Stomach (tissue), 9 donors: ENCODE data around the gene CST5. TPM values are rescaled to one million over a fixed set of nuclear protein-coding genes. Genes with fewer than 3 reads are reported as not detected.
"Not testable (repeated sequence)": the region's sequence is repeated elsewhere in the genome, so short reads cannot be mapped to it uniquely, and the experiment has no call there.

Source experiments
- DNase-seq, 2 donors: peaks; one replicate each; pipeline versions ENCODE4 v3.0.0 to v3.0.0-alpha.2; 2013 to 2019
- H3K27ac ChIP-seq, 5 donors: fragments of 200-600 bp in 4 of 5; sonication (generic) in 4 of 5; one replicate each; pipeline ENCODE4 v1.5.1; 2013 to 2019; ENCODE audit warnings: mild to moderate bottlenecking in 1 of 5, moderate library complexity in 1 of 5
- H3K27me3 ChIP-seq, 3 donors: fragments of 200-600 bp; sonication (generic); one replicate each; pipeline ENCODE4 v1.5.1; 2017 to 2019; ENCODE audit warnings: mixed run types in 1 of 3
- H3K36me3 ChIP-seq, 4 donors: fragments of 200-600 bp; sonication (generic); 1 replicate in 3 of 4; 2 replicates in 1 of 4; pipeline ENCODE4 v1.5.1; 2016 to 2019
- H3K4me1 ChIP-seq, 4 donors: fragments of 200-600 bp; sonication (generic); one replicate each; pipeline ENCODE4 v1.5.1; 2016 to 2019
- H3K4me3 ChIP-seq, 4 donors: fragments of 200-600 bp; sonication (generic) in 3 of 4; one replicate each; pipeline ENCODE4 v1.5.1; 2016 to 2019; ENCODE audit warnings: mild to moderate bottlenecking in 1 of 4
- H3K9me3 ChIP-seq, 4 donors: fragments of 200-600 bp; sonication (generic); one replicate each; pipeline ENCODE4 v1.5.1; 2016 to 2019
- CTCF ChIP-seq, 7 experiments: fragments of 450-650 bp in 4 of 7; fragments of 200-600 bp in 3 of 7; sonication (generic) in 3 of 7; IDR thresholded peaks; one replicate each; pipeline ENCODE4 v1.5.1; 2016 to 2019; ENCODE audit warnings: antibody characterized with exemption in 7 of 7, control low read depth in 2 of 7, mild to moderate bottlenecking in 1 of 7
- EP300 ChIP-seq: sonication (generic); formaldehyde crosslinking; IDR thresholded peaks from one replicate; pipeline ENCODE4 v1.6.1; 2017; ENCODE audit warnings: antibody characterized with exemption
- POLR2A ChIP-seq, 4 donors: fragments of 450-650 bp; IDR thresholded peaks; one replicate each; pipeline ENCODE4 v1.6.1; 2016; ENCODE audit warnings: antibody characterized with exemption in 4 of 4, control low read depth in 2 of 4, mild to moderate bottlenecking in 1 of 4, moderate library complexity in 1 of 4
- POLR2AphosphoS5 ChIP-seq, 3 donors: sonication (generic); formaldehyde crosslinking; IDR thresholded peaks; one replicate each; pipeline ENCODE4 v1.6.1; 2016; ENCODE audit warnings: antibody characterized with exemption in 3 of 3
- WGBS, 5 donors: extraction: QIAGEN DNeasy Blood & Tissue Kit in 3 of 5; methylation state at CpG; one replicate each; pipeline versions ENCODE4 v1.1.5 to v1.1.7; 2013 to 2018; 5-methylcytosine and 5-hydroxymethylcytosine counted together
- intact Hi-C: fragments of 100-400 bp; cut with DNase I; formaldehyde crosslinking; loops from one replicate; pipeline ENCODE4 v1.15.1; 2023; ENCODE audit warnings: low total_unique reads
- polyA plus RNA-seq, 3 donors: library from polyadenylated mRNA; stranded (reverse); fragments of 200-250 nt; gene quantifications; one replicate each; pipeline ENCODE4 v1.2.3, GENCODE V29; 2013
- total RNA-seq, 5 donors: library from RNA; depleted of rRNA; stranded (reverse); fragments of >200 nt; gene quantifications; one replicate each; pipeline versions ENCODE4 v1.1.0 to v1.2.3, GENCODE V29; 2014 to 2016
- donor health status: healthy with polysubstance abuse.
- donor health status: Bipolar disorder and iron deficiency.
- donor health status: healthy.

The CST5 gene
- total and polyA plus RNA-seq, 8 donors: 1.0 TPM; not detected in 7

- Histone ChIP-seq H3K27me3 (peaks cover 0 to 25% (median 12%) of the 10 kb centered on the region in 3 donors), H3K36me3 (no peaks in the 10 kb centered on the region)
- 36 to 49% (median 40%) methylated on average over 5 of the region's 5 CpGs for WGBS, 5 donors
These were observed 11.2 kb downstream of the CST5 start for GRCh38 chr20:23868321-23868720.

GRCh38 chr20:23867152-23867776 is 12.3 kb downstream of the CST5 start:
- intact Hi-C loops: no loop called here
- H3K4me3 ChIP-seq: no peak overlapping the region
- WGBS, 5 donors: 43 to 58% (median 52%) methylated on average over 8 to 9 of the region's 9 CpGs
- TF ChIP-seq POLR2A (IDR thresholded peaks at IDR 0.05) (no peak), EP300 (no peak), CTCF (IDR thresholded peaks at IDR 0.05) (no peak), POLR2AphosphoS5 (IDR thresholded peaks at IDR 0.05) (no peak)
- no peaks in the 10 kb centered on the region for H3K4me1 ChIP-seq
- peaks cover 0 to 10% (median 8%) of the 10 kb centered on the region in 4 donors for H3K9me3 ChIP-seq
- H3K36me3 ChIP-seq: no peaks in the 10 kb centered on the region
- H3K27ac ChIP-seq: no peak overlapping the region
- H3K27me3 ChIP-seq: peaks cover 0 to 22% (median 12%) of the 10 kb centered on the region in 3 donors
- no peak for DNase-seq

More at GRCh38 chr20:23868321-23868720, 11.2 kb downstream of the CST5 start:
- TF ChIP-seq POLR2A (IDR thresholded peaks at IDR 0.05) (no peak), EP300 (no peak), CTCF (IDR thresholded peaks at IDR 0.05) (no peak), POLR2AphosphoS5 (IDR thresholded peaks at IDR 0.05) (no peak)
- DNase-seq: no peak
- intact Hi-C loops: no loop called here
- Histone ChIP-seq H3K4me3 (no peak overlapping the region), H3K4me1 (no peaks in the 10 kb centered on the region), H3K9me3 (peaks cover 0 to 4% (median 3%) of the 10 kb centered on the region in 4 donors), H3K27ac (no peak overlapping the region)

- WGBS, 5 donors: 56 to 68% (median 61%) methylated on average over 9 to 10 of the region's 10 CpGs
- DNase-seq, H3K27ac ChIP-seq, intact Hi-C loops, H3K27me3 ChIP-seq, H3K9me3 ChIP-seq, H3K36me3 ChIP-seq, H3K4me1 ChIP-seq, H3K4me3 ChIP-seq: not testable (repeated sequence)
These were observed 18.8 kb downstream of the CST5 start for GRCh38 chr20:23860771-23861170.

GRCh38 chr20:23857962-23858595 is 21.5 kb downstream of the CST5 start:
- no peak for DNase-seq
- no peak overlapping the region for H3K27ac ChIP-seq
- no peak overlapping the region for H3K4me3 ChIP-seq
- TF ChIP-seq POLR2A (IDR thresholded peaks at IDR 0.05) (no peak), EP300 (no peak)
- H3K27me3 ChIP-seq: no peaks in the 10 kb centered on the region
- H3K9me3 ChIP-seq: peaks cover 0 to 4% (median 3%) of the 10 kb centered on the region in 4 donors
- H3K36me3 ChIP-seq: no peaks in the 10 kb centered on the region
- WGBS, 5 donors: 49 to 59% (median 53%) methylated on average over 8 to 9 of the region's 9 CpGs
- intact Hi-C loops: no loop called here
- no peaks in the 10 kb centered on the region for H3K4me1 ChIP-seq

- DNase-seq: no peak
- Histone ChIP-seq H3K27me3 (no peaks in the 10 kb centered on the region), H3K9me3 (no peaks in the 10 kb centered on the region), H3K4me1 (no peaks in the 10 kb centered on the region), H3K27ac (no peak overlapping the region), H3K4me3 (no peak overlapping the region), H3K36me3 (no peaks in the 10 kb centered on the region)
- 57 to 79% (median 77%) methylated on average over 5 of the region's 5 CpGs for WGBS, 5 donors
- intact Hi-C loops: no loop called here
- TF ChIP-seq CTCF (IDR thresholded peaks at IDR 0.05) (no peak), POLR2A (IDR thresholded peaks at IDR 0.05) (no peak), POLR2AphosphoS5 (IDR thresholded peaks at IDR 0.05) (no peak), EP300 (no peak)
These were observed 22.8 kb downstream of the CST5 start for GRCh38 chr20:23856736-23857135.
